ENCODE data around the gene ASS1. TPM values are rescaled to one million over a fixed set of nuclear protein-coding genes. Genes with fewer than 3 reads are reported as not detected.

ASS1 gene
- total and polyA plus RNA-seq, 7 donors = 31.0 to 74.4 (median 67.0) TPM

DNA sequence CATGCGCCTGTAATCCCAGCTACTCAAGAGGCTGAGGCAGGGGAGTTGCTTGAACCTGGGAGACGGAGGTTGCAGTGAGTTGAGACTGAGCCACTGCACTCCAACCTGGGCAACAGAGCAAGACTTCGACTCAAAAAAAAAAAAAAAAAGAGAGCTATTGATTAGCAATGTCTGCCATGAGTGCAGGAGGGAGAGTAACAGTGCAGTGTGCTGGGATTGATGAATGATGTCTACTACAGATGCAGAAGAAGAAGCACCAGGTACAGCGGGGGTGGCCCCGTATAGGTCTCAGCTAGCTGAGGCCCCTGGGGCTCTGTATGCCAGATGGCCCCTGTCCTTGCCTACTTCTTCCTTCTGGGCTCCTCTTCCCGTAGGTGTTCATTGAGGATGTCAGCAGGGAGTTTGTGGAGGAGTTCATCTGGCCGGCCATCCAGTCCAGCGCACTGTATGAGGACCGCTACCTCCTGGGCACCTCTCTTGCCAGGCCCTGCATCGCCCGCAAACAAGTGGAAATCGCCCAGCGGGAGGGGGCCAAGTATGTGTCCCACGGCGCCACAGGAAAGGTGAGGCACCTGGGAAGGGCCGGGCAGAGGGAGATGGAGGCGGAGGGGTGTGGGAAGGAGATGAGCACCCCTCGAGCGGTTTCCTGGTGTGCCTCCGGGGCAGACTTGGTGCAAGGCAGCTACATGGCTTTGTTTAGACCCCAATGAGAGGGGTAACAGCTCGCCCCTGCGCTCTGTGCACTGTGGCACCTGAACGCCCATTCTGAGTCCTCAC, 13.5 kb downstream of the ASS1 start:
- H3K27me3 ChIP-seq (ENCODE audit: insufficient read depth in 3 of 3, low read length in 2 of 3) = peaks cover 0 to 4% (median 0%) of the 10 kb centered on the region in 3 donors
- H3K4me3 ChIP-seq = no peak overlapping the region
- no peak for DNase-seq
- no peak overlapping the region for H3K27ac ChIP-seq
- intact Hi-C loops (cut with DNase I) = no loop called here
- TF ChIP-seq CTCF (IDR thresholded peaks at IDR 0.05) = no peak
- ATAC-seq = no peak
- H3K9me3 ChIP-seq = no peaks in the 10 kb centered on the region
- no peaks in the 10 kb centered on the region for H3K4me1 ChIP-seq
- WGBS, 3 donors = 91 to 94% (median 93%) methylated on average over 23 of the region's 23 CpGs
- H3K36me3 ChIP-seq (ENCODE audit: insufficient read depth in 1 of 2, low read depth in 1 of 2) = no peaks in the 10 kb centered on the region

- Histone ChIP-seq H3K27me3 (ENCODE audit: insufficient read depth in 3 of 3, low read length in 2 of 3) (peaks cover 0 to 4% (median 0%) of the 10 kb centered on the region in 3 donors), H3K4me3 (no peak overlapping the region)
These were observed 14.0 kb downstream of the ASS1 start for GRCh38 chr9:130458804-130459067.

GRCh38 chr9:130459151-130459550, 14.4 kb downstream of the ASS1 start:
- H3K27ac ChIP-seq = no peak overlapping the region
- DNase-seq = no peak
- no peak overlapping the region for H3K4me3 ChIP-seq
- WGBS, 3 donors = 74 to 83% (median 79%) methylated on average over 8 of the region's 8 CpGs
- peaks cover 0 to 4% (median 0%) of the 10 kb centered on the region in 3 donors for H3K27me3 ChIP-seq (ENCODE audit: insufficient read depth in 3 of 3, low read length in 2 of 3)
- intact Hi-C loops (cut with DNase I) = no loop called here
- no peak for TF ChIP-seq CTCF (IDR thresholded peaks at IDR 0.05)
- no peak for ATAC-seq
- no peaks in the 10 kb centered on the region for H3K9me3 ChIP-seq
- H3K4me1 ChIP-seq = no peaks in the 10 kb centered on the region
- peaks cover 0 to 3% of the 10 kb centered on the region in 2 donors for H3K36me3 ChIP-seq (ENCODE audit: insufficient read depth in 1 of 2, low read depth in 1 of 2)

More at GRCh38 chr9:130458804-130459067, 14.0 kb downstream of the ASS1 start:
- 83 to 93% (median 87%) methylated on average over 5 of the region's 5 CpGs for WGBS, 3 donors
- H3K9me3 ChIP-seq = no peaks in the 10 kb centered on the region
- H3K4me1 ChIP-seq = no peaks in the 10 kb centered on the region
- DNase-seq (no peak), ATAC-seq (no peak)
- H3K36me3 ChIP-seq (ENCODE audit: insufficient read depth in 1 of 2, low read depth in 1 of 2) = no peaks in the 10 kb centered on the region
- no peak overlapping the region for H3K27ac ChIP-seq
- no peak for TF ChIP-seq CTCF (IDR thresholded peaks at IDR 0.05)
- intact Hi-C loops (cut with DNase I) = no loop called here

GRCh38 chr9:130459941-130460669, 15.3 kb downstream of the ASS1 start:
- Histone ChIP-seq H3K4me1 (no peaks in the 10 kb centered on the region), H3K36me3 (ENCODE audit: insufficient read depth in 1 of 2, low read depth in 1 of 2) (peaks cover 0 to 6% of the 10 kb centered on the region in 2 donors), H3K27ac (no peak overlapping the region), H3K4me3 (no peak overlapping the region), H3K27me3 (ENCODE audit: insufficient read depth in 3 of 3, low read length in 2 of 3) (peaks cover 0 to 4% (median 0%) of the 10 kb centered on the region in 3 donors), H3K9me3 (no peaks in the 10 kb centered on the region)
- TF ChIP-seq CTCF (IDR thresholded peaks at IDR 0.05) = no peak
- intact Hi-C loops (cut with DNase I) = loop anchor here in 1 of 2 donors (5.0 kb wide), 1 partner anchor 117 kb away; the partner anchor contains the start of gene FUBP3
- ATAC-seq (no peak), DNase-seq (no peak)
- WGBS, 3 donors = 46 to 77% (median 51%) methylated on average over 11 of the region's 11 CpGs
